ENCODE measurements around the gene SLC6A5.

GRCh38 chr11:20634781-20635180 is 35.4 kb downstream of the SLC6A5 start:
- TF ChIP-seq POLR2A (IDR thresholded peaks at IDR 0.05; ENCODE audit: low read length) (no peak), GATA1 (IDR thresholded peaks at IDR 0.05; ENCODE audit: low read depth, low read length) (no peak)

All from erythroblast (primary cell).